ENCODE results near the gene ASXL2. TPM values are rescaled to one million over a fixed set of nuclear protein-coding genes. Genes with fewer than 3 reads are reported as not detected.

The ASXL2 gene
- 10 to 100 TPM; 36.3 to 53.2 (median 48.3) TPM for total RNA-seq
- 32.2 TPM for total RNA-seq (2013)
- total RNA-seq: 40.2 to 142 (median 62.3) reads per million in 29 experiments

- CTCF ChIA-PET: interaction anchor here (0.6 to 1.8 kb wide), 15 partner anchors 25 to 907 kb away, joined by 3 to 25 read pairs (median 3); partner anchors contain the start of genes CENPA (in 1 of the 2), DTNB (in 1 of the 2), KIF3C (in 1 of the 2) and SELENOI (in 1 of the 2)
- Mint-ChIP-seq H3K9me3 (no peaks in the 10 kb centered on the region), H3K4me3 (peak within 1 kb of the TSS; percentile 97 to 99 (median 98)), H3K27me3 (peaks cover 0 to under 1% of the 10 kb centered on the region in 2 donors), H3K36me3 (peaks cover 14% of the 10 kb centered on the region), H3K4me1 (peaks cover 38 to 41% (median 39%) of the 10 kb centered on the region in 3 donors), H3K27ac (peak within 1 kb of the TSS; percentile 97 to 100)
- POLR2A ChIA-PET: interaction anchor here (0.5 to 1.3 kb wide), 5 partner anchors 54 to 708 kb away, joined by 3 to 5 read pairs (median 3); partner anchors contain the start of gene RAB10 (in 2 of the 2)
- Histone ChIP-seq H3K4me1 (ENCODE audit: control insufficient read depth in 1 of 2, extremely low read depth in 1 of 2, insufficient read depth in 2 of 2, low read length in 2 of 2) (peaks cover 15% of the 10 kb centered on the region in 2 experiments), H3K36me3 (ENCODE audit: control insufficient read depth in 2 of 2, extremely low read depth in 1 of 2, insufficient read depth in 1 of 2, low read length in 1 of 2) (peaks cover 8% of the 10 kb centered on the region in 2 donors), H3K9me3 (no peaks in the 10 kb centered on the region), H3K27ac (ENCODE audit: low read length) (peak within 1 kb of the TSS; percentile 94), H3K27me3 (replicated peaks in 1 of 2; ENCODE audit: control insufficient read depth in 2 of 2, extremely low read depth in 1 of 2, insufficient read depth in 2 of 2, low read length in 1 of 2) (no peaks in the 10 kb centered on the region), H3K4me3 (ENCODE audit: control insufficient read depth in 1 of 2, extremely low read depth in 1 of 2, low read length in 1 of 2) (peak within 1 kb of the TSS; percentile 98 to 99)
- peak; percentile 87 to 96 (median 91) for ATAC-seq (replicated peaks in 1 of 4)
- DNase-seq: peak; percentile 90 to 100 (median 97)
- WGBS (ENCODE audit: insufficient coverage): 1% methylated on average over 54 of the region's 56 CpGs
Measured at GRCh38 chr2:25878361-25879132, at the start of gene ASXL2. Gene ASXL2, minus strand, starts transcription at chr2:25878487. Its CDS starts 265 bp downstream, at chr2:25878222.

- no peaks in the 10 kb centered on the region for H3K9me3 Mint-ChIP-seq
- no peaks in the 10 kb centered on the region for H3K9me3 ChIP-seq
- no peak for DNase-seq
- H3K27me3 ChIP-seq (replicated peaks in 1 of 2; ENCODE audit: control insufficient read depth in 2 of 2, extremely low read depth in 1 of 2, insufficient read depth in 2 of 2, low read length in 1 of 2): no peaks in the 10 kb centered on the region
- H3K4me3 Mint-ChIP-seq: no peak overlapping the region
- peaks cover 9% of the 10 kb centered on the region for H3K36me3 Mint-ChIP-seq
- ChIA-PET POLR2A (no interaction called here), CTCF (no interaction called here)
- no peaks in the 10 kb centered on the region for H3K27me3 Mint-ChIP-seq
- H3K4me3 ChIP-seq (ENCODE audit: control insufficient read depth in 1 of 2, extremely low read depth in 1 of 2, low read length in 1 of 2): no peak overlapping the region
- no peak overlapping the region for H3K27ac Mint-ChIP-seq
- no peaks in the 10 kb centered on the region for H3K4me1 ChIP-seq (ENCODE audit: control insufficient read depth in 1 of 2, extremely low read depth in 1 of 2, insufficient read depth in 2 of 2, low read length in 2 of 2)
- H3K4me1 Mint-ChIP-seq: no peaks in the 10 kb centered on the region
- no peak for ATAC-seq (replicated peaks in 1 of 4)
- 50% methylated on average over 1 of the region's 18 CpGs for WGBS (ENCODE audit: insufficient coverage)
- no peak overlapping the region for H3K27ac ChIP-seq (ENCODE audit: low read length)
- H3K36me3 ChIP-seq (ENCODE audit: control insufficient read depth in 2 of 2, extremely low read depth in 1 of 2, insufficient read depth in 1 of 2, low read length in 1 of 2): no peaks in the 10 kb centered on the region
Measured at GRCh38 chr2:25926984-25927756, 48.9 kb upstream of the ASXL2 start.

GRCh38 chr2:25922501-25922900, 44.2 kb upstream of the ASXL2 start:
- Histone ChIP-seq H3K9me3 (no peaks in the 10 kb centered on the region), H3K36me3 (ENCODE audit: control insufficient read depth in 2 of 2, extremely low read depth in 1 of 2, insufficient read depth in 1 of 2, low read length in 1 of 2) (no peaks in the 10 kb centered on the region), H3K4me3 (ENCODE audit: control insufficient read depth in 1 of 2, extremely low read depth in 1 of 2, low read length in 1 of 2) (no peak overlapping the region), H3K4me1 (ENCODE audit: control insufficient read depth in 1 of 2, extremely low read depth in 1 of 2, insufficient read depth in 2 of 2, low read length in 2 of 2) (no peaks in the 10 kb centered on the region), H3K27ac (ENCODE audit: low read length) (no peak overlapping the region), H3K27me3 (replicated peaks in 1 of 2; ENCODE audit: control insufficient read depth in 2 of 2, extremely low read depth in 1 of 2, insufficient read depth in 2 of 2, low read length in 1 of 2) (peaks cover 0 to 4% of the 10 kb centered on the region in 2 experiments)
- Mint-ChIP-seq H3K4me3 (no peak overlapping the region), H3K27ac (no peak overlapping the region), H3K4me1 (no peaks in the 10 kb centered on the region), H3K36me3 (no peaks in the 10 kb centered on the region), H3K9me3 (no peaks in the 10 kb centered on the region), H3K27me3 (no peaks in the 10 kb centered on the region)
- ATAC-seq (replicated peaks in 1 of 4) (no peak), DNase-seq (no peak)
- POLR2A ChIA-PET: no interaction called here
- CTCF ChIA-PET: no interaction called here
- no CpG with 5 or more reads among the region's 2 CpGs for WGBS (ENCODE audit: insufficient coverage)

- Histone ChIP-seq H3K27ac (ENCODE audit: low read length) (no peak overlapping the region), H3K4me3 (ENCODE audit: control insufficient read depth in 1 of 2, extremely low read depth in 1 of 2, low read length in 1 of 2) (no peak overlapping the region), H3K27me3 (replicated peaks in 1 of 2; ENCODE audit: control insufficient read depth in 2 of 2, extremely low read depth in 1 of 2, insufficient read depth in 2 of 2, low read length in 1 of 2) (peaks cover 0 to 4% of the 10 kb centered on the region in 2 experiments), H3K36me3 (ENCODE audit: control insufficient read depth in 2 of 2, extremely low read depth in 1 of 2, insufficient read depth in 1 of 2, low read length in 1 of 2) (no peaks in the 10 kb centered on the region), H3K4me1 (ENCODE audit: control insufficient read depth in 1 of 2, extremely low read depth in 1 of 2, insufficient read depth in 2 of 2, low read length in 2 of 2) (peaks cover 0 to 5% of the 10 kb centered on the region in 2 experiments), H3K9me3 (no peaks in the 10 kb centered on the region)
- Mint-ChIP-seq H3K4me3 (no peak overlapping the region), H3K27me3 (no peaks in the 10 kb centered on the region), H3K4me1 (peaks cover 8 to 9% (median 9%) of the 10 kb centered on the region in 3 donors), H3K36me3 (no peaks in the 10 kb centered on the region), H3K27ac (no peak overlapping the region), H3K9me3 (no peaks in the 10 kb centered on the region)
- ChIA-PET CTCF (no interaction called here), POLR2A (interaction anchor here in 1 of 2 donors (0.6 kb wide), 1 partner anchor 340 kb away, joined by 9 read pairs; no protein-coding TSS in a partner anchor)
- DNase-seq (no peak), ATAC-seq (replicated peaks in 1 of 4) (no peak)
- 100% methylated on average over 8 of the region's 12 CpGs for WGBS (ENCODE audit: insufficient coverage)
Measured at GRCh38 chr2:25920786-25921415, 42.6 kb upstream of the ASXL2 start.

GRCh38 chr2:25920336-25920735, 42.0 kb upstream of the ASXL2 start:
- Mint-ChIP-seq H3K4me1 (peaks cover 8 to 12% (median 11%) of the 10 kb centered on the region in 3 donors), H3K9me3 (no peaks in the 10 kb centered on the region), H3K36me3 (no peaks in the 10 kb centered on the region), H3K4me3 (no peak overlapping the region), H3K27me3 (no peaks in the 10 kb centered on the region), H3K27ac (no peak overlapping the region)
- peaks cover 0 to 10% of the 10 kb centered on the region in 2 experiments for H3K4me1 ChIP-seq (ENCODE audit: control insufficient read depth in 1 of 2, extremely low read depth in 1 of 2, insufficient read depth in 2 of 2, low read length in 2 of 2)
- POLR2A ChIA-PET: interaction anchor here in 1 of 2 donors (0.6 kb wide), 1 partner anchor 341 kb away, joined by 9 read pairs; no protein-coding TSS in a partner anchor
- no peak overlapping the region for H3K27ac ChIP-seq (ENCODE audit: low read length)
- H3K36me3 ChIP-seq (ENCODE audit: control insufficient read depth in 2 of 2, extremely low read depth in 1 of 2, insufficient read depth in 1 of 2, low read length in 1 of 2): no peaks in the 10 kb centered on the region
- ATAC-seq (replicated peaks in 1 of 4): no peak
- DNase-seq: no peak
- no CpG with 5 or more reads among the region's 5 CpGs for WGBS (ENCODE audit: insufficient coverage)
- H3K9me3 ChIP-seq: no peaks in the 10 kb centered on the region
- CTCF ChIA-PET: no interaction called here
- peaks cover 0 to 4% of the 10 kb centered on the region in 2 experiments for H3K27me3 ChIP-seq (replicated peaks in 1 of 2; ENCODE audit: control insufficient read depth in 2 of 2, extremely low read depth in 1 of 2, insufficient read depth in 2 of 2, low read length in 1 of 2)
- H3K4me3 ChIP-seq (ENCODE audit: control insufficient read depth in 1 of 2, extremely low read depth in 1 of 2, low read length in 1 of 2): no peak overlapping the region

GRCh38 chr2:25917832-25918231, 39.5 kb upstream of the ASXL2 start:
- ChIA-PET CTCF (interaction anchor here (0.5 to 2.0 kb wide), 3 partner anchors 32 to 216 kb away, joined by 3 to 5 read pairs (median 4); no protein-coding TSS in a partner anchor), POLR2A (interaction anchor here in 1 of 2 donors (0.5 kb wide), 1 partner anchor 33 kb away, joined by 5 read pairs; no protein-coding TSS in a partner anchor)
- Histone ChIP-seq H3K27me3 (replicated peaks in 1 of 2; ENCODE audit: control insufficient read depth in 2 of 2, extremely low read depth in 1 of 2, insufficient read depth in 2 of 2, low read length in 1 of 2) (peaks cover 0 to 4% of the 10 kb centered on the region in 2 experiments), H3K36me3 (ENCODE audit: control insufficient read depth in 2 of 2, extremely low read depth in 1 of 2, insufficient read depth in 1 of 2, low read length in 1 of 2) (no peaks in the 10 kb centered on the region), H3K27ac (ENCODE audit: low read length) (no peak overlapping the region), H3K4me3 (ENCODE audit: control insufficient read depth in 1 of 2, extremely low read depth in 1 of 2, low read length in 1 of 2) (no peak overlapping the region), H3K9me3 (no peaks in the 10 kb centered on the region), H3K4me1 (ENCODE audit: control insufficient read depth in 1 of 2, extremely low read depth in 1 of 2, insufficient read depth in 2 of 2, low read length in 2 of 2) (peaks cover 5 to 10% of the 10 kb centered on the region in 2 experiments)
- no peak overlapping the region for H3K27ac Mint-ChIP-seq
- no peaks in the 10 kb centered on the region for H3K27me3 Mint-ChIP-seq
- no peaks in the 10 kb centered on the region for H3K9me3 Mint-ChIP-seq
- no peak for ATAC-seq (replicated peaks in 1 of 4)
- H3K4me1 Mint-ChIP-seq: peaks cover 8 to 17% (median 17%) of the 10 kb centered on the region in 3 donors
- WGBS (ENCODE audit: insufficient coverage): 79% methylated on average over 3 of the region's 3 CpGs
- no peak overlapping the region for H3K4me3 Mint-ChIP-seq
- no peaks in the 10 kb centered on the region for H3K36me3 Mint-ChIP-seq
- DNase-seq: no peak
